HL-60 (cell line): Measurements from ENCODE around the gene TMEM88.

Source experiments
- DNase-seq, 2 experiments: peaks; one replicate each; pipeline ENCODE4 v3.0.0-alpha.2; 2010 to 2020; ENCODE audit warnings: low read depth in 1 of 2, low spot score in 1 of 2
- H3K27ac ChIP-seq: fragments of 250-450 bp; sonication (Bioruptor Pico); replicated peaks from 2 replicates; pipeline ENCODE4 v1.5.1; 2020; ENCODE audit warnings: mild to moderate bottlenecking, moderate library complexity
- H3K27me3 ChIP-seq: fragments of 250-450 bp; sonication (Bioruptor Pico); 2 replicates; pipeline ENCODE4 v1.5.1; 2021; ENCODE audit warnings: mild to moderate bottlenecking, moderate library complexity; ENCODE audit not compliant: insufficient read depth, poor library complexity, severe bottlenecking
- H3K4me3 ChIP-seq: replicated peaks from 2 replicates; pipeline ENCODE4 v1.5.1; 2011; ENCODE audit warnings: mild to moderate bottlenecking, control low read depth, low read length; ENCODE audit not compliant: insufficient read depth
- GABPA ChIP-seq: IDR thresholded peaks from 2 replicates; pipeline ENCODE4 v1.6.1; 2012; ENCODE audit warnings: low read depth
- POLR2AphosphoS5 ChIP-seq: IDR thresholded peaks from 2 replicates; pipeline ENCODE4 v1.6.1; 2012; ENCODE audit warnings: low read depth
- SPI1 ChIP-seq: IDR thresholded peaks from 2 replicates; pipeline ENCODE4 v1.6.1; 2012; ENCODE audit warnings: low read depth, mild to moderate bottlenecking, borderline replicate concordance
- TF ChIP-seq, protein P1 (sequence below): IDR thresholded peaks from 2 replicates; pipeline ENCODE4 v1.6.1; 2012; ENCODE audit warnings: low read depth; ENCODE audit not compliant: insufficient replicate concordance
- TF ChIP-seq, protein P2 (sequence below): IDR thresholded peaks from one replicate; pipeline ENCODE4 v1.5.1; 2011; ENCODE audit warnings: low read length, control low read depth, inconsistent platforms; ENCODE audit not compliant: insufficient read depth

Gene TMEM88

DNA sequence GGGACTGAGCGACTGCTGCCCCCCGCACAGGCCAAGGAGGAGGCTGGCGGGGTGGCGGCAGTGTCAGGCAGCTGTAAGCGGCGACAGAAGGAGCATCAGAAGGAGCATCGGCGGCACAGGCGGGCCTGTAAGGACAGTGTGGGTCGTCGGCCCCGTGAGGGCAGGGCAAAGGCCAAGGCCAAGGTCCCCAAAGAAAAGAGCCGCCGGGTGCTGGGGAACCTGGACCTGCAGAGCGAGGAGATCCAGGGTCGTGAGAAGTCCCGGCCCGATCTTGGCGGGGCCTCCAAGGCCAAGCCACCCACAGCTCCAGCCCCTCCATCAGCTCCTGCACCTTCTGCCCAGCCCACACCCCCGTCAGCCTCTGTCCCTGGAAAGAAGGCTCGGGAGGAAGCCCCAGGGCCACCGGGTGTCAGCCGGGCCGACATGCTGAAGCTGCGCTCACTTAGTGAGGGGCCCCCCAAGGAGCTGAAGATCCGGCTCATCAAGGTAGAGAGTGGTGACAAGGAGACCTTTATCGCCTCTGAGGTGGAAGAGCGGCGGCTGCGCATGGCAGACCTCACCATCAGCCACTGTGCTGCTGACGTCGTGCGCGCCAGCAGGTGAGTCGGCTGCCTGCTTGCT lies 5.6 kb upstream of the TMEM88 start:
- H3K4me3 ChIP-seq = no peak overlapping the region
- H3K27me3 ChIP-seq = no peaks in the 10 kb centered on the region
- TF ChIP-seq, protein P1, sequence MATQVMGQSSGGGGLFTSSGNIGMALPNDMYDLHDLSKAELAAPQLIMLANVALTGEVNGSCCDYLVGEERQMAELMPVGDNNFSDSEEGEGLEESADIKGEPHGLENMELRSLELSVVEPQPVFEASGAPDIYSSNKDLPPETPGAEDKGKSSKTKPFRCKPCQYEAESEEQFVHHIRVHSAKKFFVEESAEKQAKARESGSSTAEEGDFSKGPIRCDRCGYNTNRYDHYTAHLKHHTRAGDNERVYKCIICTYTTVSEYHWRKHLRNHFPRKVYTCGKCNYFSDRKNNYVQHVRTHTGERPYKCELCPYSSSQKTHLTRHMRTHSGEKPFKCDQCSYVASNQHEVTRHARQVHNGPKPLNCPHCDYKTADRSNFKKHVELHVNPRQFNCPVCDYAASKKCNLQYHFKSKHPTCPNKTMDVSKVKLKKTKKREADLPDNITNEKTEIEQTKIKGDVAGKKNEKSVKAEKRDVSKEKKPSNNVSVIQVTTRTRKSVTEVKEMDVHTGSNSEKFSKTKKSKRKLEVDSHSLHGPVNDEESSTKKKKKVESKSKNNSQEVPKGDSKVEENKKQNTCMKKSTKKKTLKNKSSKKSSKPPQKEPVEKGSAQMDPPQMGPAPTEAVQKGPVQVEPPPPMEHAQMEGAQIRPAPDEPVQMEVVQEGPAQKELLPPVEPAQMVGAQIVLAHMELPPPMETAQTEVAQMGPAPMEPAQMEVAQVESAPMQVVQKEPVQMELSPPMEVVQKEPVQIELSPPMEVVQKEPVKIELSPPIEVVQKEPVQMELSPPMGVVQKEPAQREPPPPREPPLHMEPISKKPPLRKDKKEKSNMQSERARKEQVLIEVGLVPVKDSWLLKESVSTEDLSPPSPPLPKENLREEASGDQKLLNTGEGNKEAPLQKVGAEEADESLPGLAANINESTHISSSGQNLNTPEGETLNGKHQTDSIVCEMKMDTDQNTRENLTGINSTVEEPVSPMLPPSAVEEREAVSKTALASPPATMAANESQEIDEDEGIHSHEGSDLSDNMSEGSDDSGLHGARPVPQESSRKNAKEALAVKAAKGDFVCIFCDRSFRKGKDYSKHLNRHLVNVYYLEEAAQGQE = no peak
- no peak for TF ChIP-seq SPI1
- no peak for TF ChIP-seq POLR2AphosphoS5
- no peak for TF ChIP-seq GABPA
- TF ChIP-seq, protein P2, sequence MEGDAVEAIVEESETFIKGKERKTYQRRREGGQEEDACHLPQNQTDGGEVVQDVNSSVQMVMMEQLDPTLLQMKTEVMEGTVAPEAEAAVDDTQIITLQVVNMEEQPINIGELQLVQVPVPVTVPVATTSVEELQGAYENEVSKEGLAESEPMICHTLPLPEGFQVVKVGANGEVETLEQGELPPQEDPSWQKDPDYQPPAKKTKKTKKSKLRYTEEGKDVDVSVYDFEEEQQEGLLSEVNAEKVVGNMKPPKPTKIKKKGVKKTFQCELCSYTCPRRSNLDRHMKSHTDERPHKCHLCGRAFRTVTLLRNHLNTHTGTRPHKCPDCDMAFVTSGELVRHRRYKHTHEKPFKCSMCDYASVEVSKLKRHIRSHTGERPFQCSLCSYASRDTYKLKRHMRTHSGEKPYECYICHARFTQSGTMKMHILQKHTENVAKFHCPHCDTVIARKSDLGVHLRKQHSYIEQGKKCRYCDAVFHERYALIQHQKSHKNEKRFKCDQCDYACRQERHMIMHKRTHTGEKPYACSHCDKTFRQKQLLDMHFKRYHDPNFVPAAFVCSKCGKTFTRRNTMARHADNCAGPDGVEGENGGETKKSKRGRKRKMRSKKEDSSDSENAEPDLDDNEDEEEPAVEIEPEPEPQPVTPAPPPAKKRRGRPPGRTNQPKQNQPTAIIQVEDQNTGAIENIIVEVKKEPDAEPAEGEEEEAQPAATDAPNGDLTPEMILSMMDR = no peak
- H3K27ac ChIP-seq = no peak overlapping the region
- DNase-seq = no peak

DNA sequence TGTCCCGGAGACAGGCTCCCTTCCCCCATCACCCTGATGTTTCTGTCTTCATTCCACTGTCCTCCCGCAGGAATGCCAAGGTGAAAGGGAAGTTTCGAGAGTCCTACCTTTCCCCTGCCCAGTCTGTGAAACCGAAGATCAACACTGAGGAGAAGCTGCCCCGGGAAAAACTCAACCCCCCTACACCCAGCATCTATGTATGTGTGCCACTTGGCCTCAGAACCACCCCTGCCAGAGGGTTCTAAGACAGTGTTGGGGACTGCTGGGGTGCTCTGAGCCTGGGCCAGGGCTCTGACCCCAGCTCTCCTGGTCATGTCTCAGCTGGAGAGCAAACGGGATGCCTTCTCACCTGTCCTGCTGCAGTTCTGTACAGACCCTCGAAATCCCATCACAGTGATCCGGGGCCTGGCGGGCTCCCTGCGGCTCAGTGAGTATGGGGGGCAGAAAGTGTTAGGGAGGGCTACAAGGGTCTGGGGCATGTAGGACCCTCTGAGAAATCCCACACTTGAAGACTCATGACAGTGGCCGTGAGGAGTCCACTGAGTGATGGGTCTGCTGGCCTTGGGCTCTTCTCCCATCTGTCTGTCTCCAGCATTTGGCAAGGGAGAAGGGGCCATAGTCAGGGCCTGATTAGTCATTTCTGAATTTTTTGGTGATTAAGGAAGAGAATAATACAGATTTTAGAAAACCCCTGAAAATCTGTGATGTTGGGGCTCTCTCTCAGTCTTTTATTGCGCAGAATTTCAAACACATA lies 4.9 kb upstream of the TMEM88 start:
- Histone ChIP-seq H3K27ac (no peak overlapping the region), H3K27me3 (no peaks in the 10 kb centered on the region), H3K4me3 (no peak overlapping the region)
- TF ChIP-seq SPI1 = no peak
- TF ChIP-seq GABPA = no peak
- TF ChIP-seq, protein P1 = no peak
- TF ChIP-seq, protein P2 = no peak
- no peak for TF ChIP-seq POLR2AphosphoS5
- DNase-seq = no peak

DNA sequence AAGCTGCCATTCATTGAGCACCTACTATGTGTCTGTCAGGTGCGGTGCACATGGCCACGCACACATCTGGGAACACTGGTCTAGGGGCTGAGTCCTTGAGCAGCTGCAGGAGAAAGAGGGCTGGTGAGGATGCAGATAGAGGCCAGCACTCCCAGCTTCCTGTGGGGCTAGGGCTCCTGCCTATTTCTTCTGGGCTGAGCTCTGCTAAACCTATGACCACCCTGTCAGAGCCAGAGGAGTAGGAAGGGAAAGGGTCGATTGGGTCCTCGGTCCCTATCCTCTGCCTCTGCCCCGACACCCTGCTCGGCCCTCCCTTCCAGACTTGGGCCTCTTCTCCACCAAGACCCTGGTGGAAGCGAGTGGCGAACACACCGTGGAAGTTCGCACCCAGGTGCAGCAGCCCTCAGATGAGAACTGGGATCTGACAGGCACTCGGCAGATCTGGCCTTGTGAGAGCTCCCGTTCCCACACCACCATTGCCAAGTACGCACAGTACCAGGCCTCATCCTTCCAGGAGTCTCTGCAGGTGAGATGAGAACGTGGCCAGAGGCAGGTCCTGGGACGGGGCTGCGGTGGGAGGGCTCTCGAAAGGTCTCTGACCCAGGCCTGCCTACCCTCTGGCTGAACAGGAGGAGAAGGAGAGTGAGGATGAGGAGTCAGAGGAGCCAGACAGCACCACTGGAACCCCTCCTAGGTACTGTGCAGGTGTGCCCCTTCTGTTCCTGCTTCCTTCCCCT lies 4.0 kb upstream of the TMEM88 start:
- DNase-seq = no peak
- Histone ChIP-seq H3K4me3 (peak overlapping the region; percentile 23; the same call in 1 of the 2 replicates), H3K27me3 (no peaks in the 10 kb centered on the region), H3K27ac (no peak overlapping the region)
- TF ChIP-seq GABPA = no peak
- TF ChIP-seq, protein P1 = no peak
